ENCODE results near the gene APPL2.
A peak's percentile ranks its signal among the peaks of the same experiment; 100 is the strongest.

APPL2 gene

GRCh38 chr12:105235732-105236476, at the start of gene APPL2:
TSS of gene APPL2 (minus strand) at chr12:105236174. CDS start at chr12:105236012, 162 bp downstream.
- peak; percentile 65 to 75 (median 67) for DNase-seq (ENCODE audit: low read depth in 3 of 3)

GRCh38 chr12:105285378-105285777, 49.4 kb upstream of the APPL2 start:
- no peak for DNase-seq (ENCODE audit: low read depth in 3 of 3)

- DNase-seq (ENCODE audit: low read depth in 3 of 3): no peak
These were observed 45.7 kb upstream of the APPL2 start for GRCh38 chr12:105281694-105282049.

- no peak for DNase-seq (ENCODE audit: low read depth in 3 of 3)
These were observed 45.2 kb upstream of the APPL2 start for GRCh38 chr12:105280966-105281693.

GRCh38 chr12:105279460-105280056, 43.6 kb upstream of the APPL2 start:
- no peak for DNase-seq (ENCODE audit: low read depth in 3 of 3)

GRCh38 chr12:105278043-105278697, 42.2 kb upstream of the APPL2 start:
- no peak for DNase-seq (ENCODE audit: low read depth in 3 of 3)

GRCh38 chr12:105275997-105276733, 40.2 kb upstream of the APPL2 start:
- DNase-seq (ENCODE audit: low read depth in 3 of 3): no peak

- no peak for DNase-seq (ENCODE audit: low read depth in 3 of 3)
These were observed 38.6 kb upstream of the APPL2 start for GRCh38 chr12:105274571-105274970.

GRCh38 chr12:105273601-105274000, 37.6 kb upstream of the APPL2 start:
- DNase-seq (ENCODE audit: low read depth in 3 of 3): no peak

GRCh38 chr12:105272814-105273416, 36.9 kb upstream of the APPL2 start:
- DNase-seq (ENCODE audit: low read depth in 3 of 3): no peak

- DNase-seq (ENCODE audit: low read depth in 3 of 3): no peak
These were observed 36.2 kb upstream of the APPL2 start for GRCh38 chr12:105272152-105272551.

- no peak for DNase-seq (ENCODE audit: low read depth in 3 of 3)
These were observed 35.4 kb upstream of the APPL2 start for GRCh38 chr12:105271364-105271763.

- no peak for DNase-seq (ENCODE audit: low read depth in 3 of 3)
These were observed 34.8 kb upstream of the APPL2 start for GRCh38 chr12:105270671-105271255.

- no peak for DNase-seq (ENCODE audit: low read depth in 3 of 3)
These were observed 31.7 kb upstream of the APPL2 start for GRCh38 chr12:105267711-105268110.

GRCh38 chr12:105264771-105265170, 28.8 kb upstream of the APPL2 start:
- DNase-seq (ENCODE audit: low read depth in 3 of 3): no peak

GRCh38 chr12:105262461-105263184, 26.6 kb upstream of the APPL2 start:
- DNase-seq (ENCODE audit: low read depth in 3 of 3): no peak

- DNase-seq (ENCODE audit: low read depth in 3 of 3): no peak
These were observed 25.0 kb upstream of the APPL2 start for GRCh38 chr12:105261010-105261409.

- DNase-seq (ENCODE audit: low read depth in 3 of 3): no peak
These were observed 23.3 kb upstream of the APPL2 start for GRCh38 chr12:105259226-105259625.

- DNase-seq (ENCODE audit: low read depth in 3 of 3): no peak
These were observed 21.4 kb upstream of the APPL2 start for GRCh38 chr12:105257321-105257728.

GRCh38 chr12:105256921-105257320, 20.9 kb upstream of the APPL2 start:
- no peak for DNase-seq (ENCODE audit: low read depth in 3 of 3)

Data from stimulated activated CD4-positive, alpha-beta T cell treated with anti-CD3 and anti-CD28 coated beads, TNF-alpha, amount 100 ng/mL, for 4 hours (primary cell).